IMR-90 (cell line): ENCODE results near the gene IGF2. TPM values are rescaled to one million over a fixed set of nuclear protein-coding genes. Genes with fewer than 3 reads are reported as not detected.

Source experiments
- ATAC-seq: fragments of 200-7000 bp; cut with Tn5 transposase; 2 replicates; pipeline ENCODE4 v1.9.1; 2020; ENCODE audit warnings: low read depth, mild to moderate bottlenecking, moderate library complexity
- BruUV-seq: library from RNA; stranded (reverse); fragments of 400-500 nt; replicated peaks from 2 replicates; lab custom pipeline; 2021; lab: Mats Ljungman, UMichigan
- CTCF ChIA-PET: fragments of 300-600 bp; formaldehyde crosslinking; extraction: SDS; loops from one replicate; lab custom pipeline; 2021; ENCODE audit warnings: antibody characterized with exemption; lab: Yijun Ruan, JAX
- POLR2A ChIA-PET: fragments of 300-600 bp; sonication (Branson Sonifier 250); formaldehyde crosslinking; loops from one replicate; lab custom pipeline; 2022; ENCODE audit warnings: antibody characterized with exemption; ENCODE audit not compliant: unreplicated experiment; lab: Charles Lee
- DNase-seq: peaks from one replicate; pipeline ENCODE4 v3.0.0; 2013
- H2AFZ ChIP-seq: replicated peaks from 2 replicates; pipeline ENCODE3; 2013; ENCODE audit warnings: low read length, mild to moderate bottlenecking; ENCODE audit not compliant: poor library complexity
- H2AK5ac ChIP-seq: 2 replicates; pipeline ENCODE4 v1.6.1; 2013; ENCODE audit warnings: low read depth, low read length, inconsistent platforms
- H2AK9ac ChIP-seq: replicated peaks from 2 replicates; pipeline ENCODE3; 2013; ENCODE audit warnings: mild to moderate bottlenecking, low read depth, low read length, moderate library complexity; ENCODE audit not compliant: poor library complexity
- H2BK120ac ChIP-seq: 2 replicates; pipeline ENCODE4 v1.6.1; 2013; ENCODE audit warnings: low read depth, low read length, inconsistent platforms
- H2BK15ac ChIP-seq: 3 replicates; pipeline ENCODE4 v1.6.1; 2013; ENCODE audit warnings: low read depth, low read length, inconsistent platforms
- H2BK20ac ChIP-seq: 2 replicates; pipeline ENCODE4 v1.6.1; 2013; ENCODE audit warnings: low read depth, mild to moderate bottlenecking, inconsistent platforms, low read length, moderate library complexity
- H2BK5ac ChIP-seq: 2 replicates; pipeline ENCODE4 v1.6.1; 2013; ENCODE audit warnings: mild to moderate bottlenecking, low read depth, low read length, inconsistent platforms; ENCODE audit not compliant: poor library complexity, severe bottlenecking
- H3K14ac ChIP-seq: replicated peaks from 2 replicates; pipeline ENCODE4 v1.6.1; 2013; ENCODE audit warnings: low read depth, low read length, inconsistent platforms
- H3K18ac ChIP-seq: 2 replicates; pipeline ENCODE4 v1.6.1; 2013; ENCODE audit warnings: low read depth, low read length, control low read depth
- H3K23ac ChIP-seq: 2 replicates; pipeline ENCODE4 v1.6.1; 2013; ENCODE audit warnings: low read depth, low read length, inconsistent platforms
- H3K27ac ChIP-seq: 2 replicates; pipeline ENCODE4 v1.5.1; 2013; ENCODE audit warnings: mild to moderate bottlenecking, control low read depth, low read length; ENCODE audit not compliant: insufficient read depth
- H3K27me3 ChIP-seq: 2 replicates; pipeline ENCODE4 v1.6.1; 2013; ENCODE audit warnings: low read length; ENCODE audit not compliant: control insufficient read depth, insufficient read depth
- H3K36me3 ChIP-seq: 2 replicates; pipeline ENCODE4 v1.6.1; 2013; ENCODE audit warnings: low read length, mixed read lengths; ENCODE audit not compliant: control insufficient read depth, insufficient read depth
- H3K4ac ChIP-seq: 2 replicates; pipeline ENCODE4 v1.6.1; 2013; ENCODE audit warnings: low read depth, low read length, inconsistent platforms
- H3K4me1 ChIP-seq: 2 replicates; pipeline ENCODE4 v1.6.1; 2013; ENCODE audit warnings: low read length, mixed read lengths; ENCODE audit not compliant: control insufficient read depth, insufficient read depth
- H3K4me2 ChIP-seq: 2 replicates; pipeline ENCODE4 v1.6.1; 2013; ENCODE audit warnings: low read depth, mild to moderate bottlenecking, control low read depth, low read length, moderate library complexity
- H3K4me3 ChIP-seq: 2 replicates; pipeline ENCODE4 v1.5.1; 2013; ENCODE audit warnings: low read depth, mild to moderate bottlenecking, control low read depth, low read length, moderate library complexity; ENCODE audit not compliant: insufficient read depth
- H3K56ac ChIP-seq: 2 replicates; pipeline ENCODE4 v1.6.1; 2013; ENCODE audit warnings: low read length, inconsistent platforms; ENCODE audit not compliant: insufficient read depth; ENCODE audit errors: extremely low read depth
- H3K79me1 ChIP-seq, 2 experiments: 2 replicates each; pipeline ENCODE4 v1.6.1; 2013; ENCODE audit warnings: low read length in 2 of 2, inconsistent platforms in 1 of 2, low read depth in 1 of 2
- H3K9ac ChIP-seq: 2 replicates; pipeline ENCODE4 v1.6.1; 2013; ENCODE audit warnings: low read depth, low read length, control low read depth
- H3K9me1 ChIP-seq: 2 replicates; pipeline ENCODE4 v1.6.1; 2013; ENCODE audit warnings: low read length, inconsistent platforms; ENCODE audit not compliant: insufficient read depth
- H3K9me3 ChIP-seq: 2 replicates; pipeline ENCODE4 v1.6.1; 2013; ENCODE audit warnings: low read length; ENCODE audit not compliant: control insufficient read depth, insufficient read depth
- H4K20me1 ChIP-seq: 2 replicates; pipeline ENCODE4 v1.6.1; 2013; ENCODE audit warnings: low read length, inconsistent platforms; ENCODE audit not compliant: insufficient read depth
- H4K5ac ChIP-seq: 2 replicates; pipeline ENCODE4 v1.6.1; 2013; ENCODE audit warnings: mild to moderate bottlenecking, low read depth, low read length, control low read depth
- H4K8ac ChIP-seq, 2 experiments: 2 replicates each; pipeline ENCODE4 v1.6.1; 2013; ENCODE audit warnings: low read depth in 2 of 2, low read length in 2 of 2, control low read depth in 1 of 2, inconsistent platforms in 1 of 2
- H4K91ac ChIP-seq: 2 replicates; pipeline ENCODE4 v1.6.1; 2013; ENCODE audit warnings: low read depth, low read length, inconsistent platforms; ENCODE audit not compliant: insufficient read depth
- BHLHE40 ChIP-seq: fragments of 150-350 bp; IDR thresholded peaks from 2 replicates; pipeline ENCODE4 v1.6.1; 2016; ENCODE audit warnings: mild to moderate bottlenecking, low read depth, low read length
- CEBPB ChIP-seq: IDR thresholded peaks from 2 replicates; pipeline ENCODE4 v1.6.1; 2012; ENCODE audit warnings: low read depth, low read length, improper control_type of control experiment
- CHD1 ChIP-seq: IDR thresholded peaks from 2 replicates; pipeline ENCODE4 v1.6.1; 2012; ENCODE audit warnings: low read depth, low read length, improper control_type of control experiment
- CTCF ChIP-seq: conservative IDR thresholded peaks from 2 replicates; pipeline ENCODE4 v1.5.1; 2012; ENCODE audit warnings: mild to moderate bottlenecking, low read depth, low read length, improper control_type of control experiment
- FOS ChIP-seq: fragments of 150-350 bp; IDR thresholded peaks from 2 replicates; pipeline ENCODE4 v1.6.1; 2016; ENCODE audit warnings: low read depth, low read length
- MAFK ChIP-seq: IDR thresholded peaks from 2 replicates; pipeline ENCODE4 v1.6.1; 2012; ENCODE audit warnings: low read depth, low read length, improper control_type of control experiment
- MAZ ChIP-seq: IDR thresholded peaks from 2 replicates; pipeline ENCODE4 v1.6.1; 2012; ENCODE audit warnings: low read depth, mild to moderate bottlenecking, low read length, improper control_type of control experiment, moderate library complexity, borderline replicate concordance
- MXI1 ChIP-seq: IDR thresholded peaks from 2 replicates; pipeline ENCODE4 v1.6.1; 2012; ENCODE audit warnings: low read depth, mild to moderate bottlenecking, low read length, moderate library complexity, borderline replicate concordance
- NFE2L2 ChIP-seq: fragments of 150-350 bp; IDR thresholded peaks from 2 replicates; pipeline ENCODE4 v1.6.1; 2016; ENCODE audit warnings: low read depth, mild to moderate bottlenecking, low read length
- POLR2A ChIP-seq: IDR thresholded peaks from 2 replicates; pipeline ENCODE4 v1.6.1; 2012; ENCODE audit warnings: mild to moderate bottlenecking, low read depth, low read length
- RAD21 ChIP-seq: IDR thresholded peaks from 2 replicates; pipeline ENCODE4 v1.6.1; 2012; ENCODE audit warnings: low read length, improper control_type of control experiment
- RCOR1 ChIP-seq: IDR thresholded peaks from 2 replicates; pipeline ENCODE4 v1.6.1; 2012; ENCODE audit warnings: mild to moderate bottlenecking, low read length, improper control_type of control experiment; ENCODE audit not compliant: insufficient replicate concordance
- RFX5 ChIP-seq: IDR thresholded peaks from 2 replicates; pipeline ENCODE4 v1.8.0; 2012; ENCODE audit warnings: low read depth, mild to moderate bottlenecking, low read length, moderate library complexity
- SMC3 ChIP-seq: fragments of 150-350 bp; IDR thresholded peaks from 2 replicates; pipeline ENCODE4 v1.6.1; 2016; ENCODE audit warnings: low read depth, mild to moderate bottlenecking, antibody characterized with exemption, low read length, moderate library complexity
- USF2 ChIP-seq: fragments of 150-350 bp; IDR thresholded peaks from 2 replicates; pipeline ENCODE4 v1.6.1; 2017; ENCODE audit warnings: mild to moderate bottlenecking, antibody characterized with exemption, low read length, low read depth
- WGBS, 2 experiments: methylation state at CpG; one replicate each; pipeline versions ENCODE4 v1.1.5 to v1.1.7; 2013; ENCODE audit warnings: missing lambda C conversion rate in 2 of 2; ENCODE audit not compliant: insufficient read length in 1 of 2; ENCODE audit errors: extremely low coverage in 2 of 2; 5-methylcytosine and 5-hydroxymethylcytosine counted together
- dilution Hi-C: fragments of 300-500 bp; cut with HindIII; formaldehyde crosslinking; loops from one replicate; pipeline ENCODE4 v1.14.3; 2018; ENCODE audit warnings: low sequenced_read_pairs; ENCODE audit not compliant: unreplicated experiment
- in situ Hi-C: fragments of 300-500 bp; cut with MboI; formaldehyde crosslinking; loops from 3 replicates; pipeline ENCODE4 v1.14.3; 2019; ENCODE audit warnings: low sequenced_read_pairs, inconsistent platforms, mixed read lengths
- intact Hi-C: fragments of 100-400 bp; cut with micrococcal nuclease; formaldehyde crosslinking; loops from 2 replicates; pipeline ENCODE4 v1.10.0; 2022
- polyA plus RNA-seq, 3 experiments: library from polyadenylated mRNA; depleted of rRNA; stranded (reverse); fragments of >200 nt; gene quantifications; 2 replicates each; pipeline ENCODE4 v1.2.3, GENCODE V29; 2012; ENCODE audit warnings: low replicate concordance in 1 of 3
- total RNA-seq: library from RNA; depleted of rRNA; stranded (reverse); fragments of >200 nt; gene quantifications from 2 replicates; pipeline ENCODE4 v1.2.3, GENCODE V29; 2012

Gene IGF2
- total and polyA plus RNA-seq, 2 of the 4 experiments (the other 2 are of a cell fraction): 2.3 to 21.8 TPM

DNA sequence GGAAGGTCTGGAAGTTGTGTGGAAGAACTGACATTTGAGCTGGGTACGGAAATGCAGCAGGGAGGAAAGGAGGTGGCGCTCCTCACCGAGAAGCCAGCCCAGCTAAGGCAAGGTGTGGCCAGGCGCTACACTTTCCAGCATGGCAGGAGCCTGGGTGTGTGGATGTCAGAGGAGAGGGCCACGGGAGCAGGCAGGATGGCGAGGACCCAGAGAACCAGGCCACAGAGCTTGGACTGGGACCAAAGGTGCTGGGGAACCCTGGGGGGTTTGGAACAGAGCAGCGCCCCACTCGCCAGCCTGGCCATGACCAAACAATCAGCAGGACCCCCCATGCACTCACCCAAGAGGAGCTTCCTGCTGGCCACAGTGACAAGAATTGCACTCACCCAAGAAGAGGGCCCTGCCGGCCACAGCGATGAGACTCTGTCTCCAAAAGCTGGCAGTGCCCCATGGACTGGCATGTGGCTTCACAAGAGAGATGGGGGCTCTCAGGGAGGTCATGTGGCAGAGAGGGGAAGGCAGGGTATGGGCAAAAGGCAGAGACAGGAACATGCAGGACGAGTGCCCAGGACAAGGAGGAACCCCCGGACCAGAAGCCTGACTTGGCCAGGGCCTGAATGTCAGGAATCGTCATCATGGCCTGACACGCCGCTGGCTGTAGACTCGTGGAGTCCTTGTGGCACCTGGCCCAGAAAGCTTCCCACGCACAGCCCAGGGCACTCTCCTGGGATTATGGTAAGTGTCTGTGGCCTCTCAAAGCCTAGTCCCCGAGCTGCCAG, 45.4 kb downstream of the IGF2 start:
- Histone ChIP-seq H2BK5ac (no peak overlapping the region), H3K36me3 (no peaks in the 10 kb centered on the region), H2BK15ac (peak overlapping the region; percentile 21; the same call in 2 of the 3 replicates), H4K91ac (peak overlapping the region; percentile 45), H2BK20ac (peak overlapping the region; percentile 68; the same call in 1 of the 2 replicates), H3K27me3 (no peaks in the 10 kb centered on the region), H3K9ac (no peak overlapping the region), H3K4ac (peak overlapping the region; percentile 72), H4K20me1 (no peaks in the 10 kb centered on the region), H3K4me1 (peaks cover 25% of the 10 kb centered on the region), H3K9me1 (peaks cover 17% of the 10 kb centered on the region), H2AK5ac (peak overlapping the region; percentile 66; the same call in 1 of the 2 replicates), H2AFZ (no peak overlapping the region), H3K4me3 (no peak overlapping the region), H4K5ac (no peak overlapping the region), H3K23ac (no peak overlapping the region), H3K56ac (no peak overlapping the region), H3K9me3 (peaks cover 3% of the 10 kb centered on the region; the same call in 1 of the 2 replicates), H3K18ac (no peak overlapping the region), H2AK9ac (peak overlapping the region; percentile 34), H3K79me1 (peaks cover 0 to 13% of the 10 kb centered on the region in 2 experiments; a peak in 2 of 4 replicates), H2BK120ac (peak overlapping the region; percentile 99), H4K8ac (no peak overlapping the region), H3K14ac (no peak overlapping the region), H3K4me2 (no peak overlapping the region), H3K27ac (no peak overlapping the region)
- no peak for DNase-seq
- ATAC-seq: no peak
- CTCF ChIA-PET: interaction anchor here (0.6 kb wide), 1 partner anchor 89 kb away, joined by 6 read pairs; no protein-coding TSS in a partner anchor
- no TSS peak for BruUV-seq
- intact Hi-C loops: no loop called here
- dilution Hi-C loops: no loop called here
- in situ Hi-C loops: no loop called here
- POLR2A ChIA-PET: no interaction called here
- 98% methylated on average over 9 of the region's 18 CpGs; no CpG with 5 or more reads in 1 of the 2 experiments for WGBS, 2 experiments
- TF ChIP-seq SMC3 (no peak), RCOR1 (no peak), BHLHE40 (no peak), CEBPB (no peak), RFX5 (no peak), USF2 (no peak), MAZ (no peak), RAD21 (no peak), CTCF (no peak), POLR2A (no peak), FOS (no peak), CHD1 (no peak), MAFK (no peak), NFE2L2 (no peak), MXI1 (no peak)
